Activated gamma-delta T cell treated with anti-CD3 and anti-CD28 coated beads, Interleukin-2, amount 50 U/mL, for 16 hours (primary cell): ENCODE data around the gene SETD7.

Source experiments
- DNase-seq: peaks from one replicate; pipeline ENCODE4 v3.0.0-alpha.2; 2020; ENCODE audit warnings: low read depth

The SETD7 gene

GRCh38 chr4:139550724-139551429, 5.1 kb downstream of the SETD7 start:
- DNase-seq: no peak

GRCh38 chr4:139547979-139548378, 8.0 kb downstream of the SETD7 start:
- no peak for DNase-seq

- DNase-seq: no peak
Measured at GRCh38 chr4:139540632-139541031, 15.4 kb downstream of the SETD7 start.

GRCh38 chr4:139540161-139540560, 15.9 kb downstream of the SETD7 start:
- DNase-seq: no peak

- no peak for DNase-seq
Measured at GRCh38 chr4:139537292-139537691, 18.7 kb downstream of the SETD7 start.

DNA sequence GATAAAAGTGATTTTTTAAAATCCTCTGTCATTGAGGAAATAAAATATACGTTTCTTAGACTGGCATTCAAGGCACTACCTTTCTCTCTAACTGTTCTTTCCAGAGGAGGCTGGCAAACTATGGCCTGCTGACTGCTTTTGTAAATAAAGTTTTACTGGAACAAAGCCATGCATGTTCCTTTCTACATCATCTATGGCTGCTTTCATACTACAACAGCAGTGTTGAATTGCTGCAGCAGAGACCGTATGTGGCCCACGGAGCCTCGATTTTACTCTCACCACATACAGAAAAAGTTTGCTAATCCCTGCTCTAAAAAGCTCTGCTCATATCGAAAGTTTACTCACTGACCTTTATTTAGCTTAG, 20.2 kb downstream of the SETD7 start:
- no peak for DNase-seq

DNA sequence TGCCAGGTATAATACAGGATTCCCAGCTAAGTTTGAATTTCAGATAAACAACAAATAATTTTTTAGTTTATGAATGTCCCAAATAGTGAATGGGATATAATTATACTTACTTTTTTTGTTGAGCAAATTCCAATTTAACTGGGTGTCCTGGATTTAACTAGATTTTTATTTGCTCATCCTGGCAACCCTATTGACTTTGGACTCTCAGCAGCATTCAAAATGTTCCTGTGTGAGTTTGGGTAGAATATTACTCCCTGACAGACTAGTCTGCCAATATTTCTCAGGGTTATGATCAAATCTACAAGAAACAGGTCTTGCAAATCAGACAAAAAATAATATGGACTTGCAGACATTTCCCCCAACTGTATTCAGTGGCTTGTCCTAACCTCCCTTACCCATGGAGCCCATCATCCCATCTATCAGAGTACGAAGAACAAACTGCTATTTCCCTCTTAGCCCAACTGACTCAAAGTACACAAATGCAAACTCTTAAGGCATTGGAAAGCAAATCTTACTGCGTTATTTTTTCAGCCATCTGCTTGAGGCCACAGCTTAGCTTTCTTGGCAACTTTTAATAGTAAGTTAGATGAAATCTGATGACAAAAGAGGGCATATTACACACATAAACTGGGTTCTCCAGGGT, 20.7 kb downstream of the SETD7 start:
- no peak for DNase-seq

- DNase-seq: no peak
Measured at GRCh38 chr4:139534287-139534950, 21.6 kb downstream of the SETD7 start.

DNA sequence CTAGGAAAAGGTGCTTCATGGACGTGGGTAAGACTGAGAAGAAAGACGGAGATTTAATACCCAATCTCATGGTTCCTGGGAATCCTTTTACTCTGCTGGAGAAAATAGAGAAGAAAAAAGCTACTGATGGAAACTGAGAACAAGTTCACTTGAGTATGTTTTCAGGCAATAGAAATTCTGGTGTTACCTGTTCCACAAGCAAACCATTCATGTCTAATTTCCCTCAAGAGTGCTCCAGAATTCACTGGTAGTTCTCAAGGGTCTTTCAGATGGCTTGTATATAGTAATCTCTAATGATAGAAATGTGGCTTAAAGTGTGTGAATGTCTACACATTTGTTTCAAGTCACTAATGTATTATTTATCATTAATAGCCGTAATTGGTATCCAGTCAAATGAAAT, 22.5 kb downstream of the SETD7 start:
- DNase-seq: no peak

- DNase-seq: no peak
Measured at GRCh38 chr4:139532947-139533346, 23.1 kb downstream of the SETD7 start.

DNA sequence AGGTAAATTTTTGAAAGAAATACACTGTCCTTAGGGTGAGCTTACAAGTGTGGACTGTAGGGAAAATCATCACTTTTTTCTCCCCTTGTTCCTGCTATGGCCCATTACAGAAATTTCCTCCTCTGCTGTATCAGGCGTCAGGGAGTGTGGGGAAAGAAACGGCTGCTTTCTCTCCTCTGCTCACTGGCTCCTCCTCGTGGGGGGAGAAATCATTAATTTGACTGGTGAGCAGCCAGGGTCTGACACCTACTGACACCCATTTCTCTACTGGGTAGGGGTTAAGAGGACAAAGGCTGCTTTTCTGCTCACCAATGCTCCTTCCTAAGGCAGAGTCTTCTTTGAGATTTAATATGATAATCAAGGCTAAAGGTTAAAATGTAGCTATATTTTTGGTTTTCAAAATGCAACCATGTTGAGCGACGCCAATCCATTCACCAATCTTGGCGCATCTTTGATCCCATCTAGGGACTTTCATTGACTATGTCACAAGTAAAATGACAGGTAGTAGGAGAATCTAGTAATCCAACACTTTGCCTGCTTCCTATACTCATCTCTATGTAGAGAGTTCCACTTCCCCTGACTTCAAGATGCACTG, 25.1 kb downstream of the SETD7 start:
- peak; percentile 51 for DNase-seq

DNA sequence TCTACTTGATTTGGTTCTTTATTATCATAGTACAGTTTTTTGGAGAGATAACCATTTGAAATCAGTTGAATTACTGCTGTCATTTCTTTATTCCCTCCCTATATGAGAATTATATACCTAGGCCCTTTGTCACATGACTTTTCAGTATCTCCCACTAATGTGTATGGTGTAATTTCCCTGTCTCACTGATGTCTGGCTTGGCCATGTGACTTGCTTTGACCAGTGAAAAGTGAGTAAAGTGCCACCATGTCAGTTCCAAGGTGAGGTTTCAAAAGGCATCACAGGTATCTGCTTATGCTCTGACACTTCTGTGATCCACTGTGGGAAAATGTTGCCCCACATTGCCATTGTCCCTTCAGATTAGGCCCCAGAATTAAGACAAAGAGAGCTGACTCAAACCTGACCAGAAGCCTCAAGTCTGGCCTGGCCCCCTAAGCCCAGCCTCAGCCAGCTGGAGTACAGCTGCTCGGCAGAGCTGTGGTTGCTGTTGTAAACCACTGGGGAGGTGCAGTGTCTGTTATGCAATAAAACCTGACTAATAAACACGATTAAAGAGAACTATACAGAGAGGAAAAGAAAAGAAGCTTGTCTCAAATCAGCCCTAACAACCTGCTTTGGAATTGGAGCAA, 27.5 kb downstream of the SETD7 start:
- no peak for DNase-seq

DNA sequence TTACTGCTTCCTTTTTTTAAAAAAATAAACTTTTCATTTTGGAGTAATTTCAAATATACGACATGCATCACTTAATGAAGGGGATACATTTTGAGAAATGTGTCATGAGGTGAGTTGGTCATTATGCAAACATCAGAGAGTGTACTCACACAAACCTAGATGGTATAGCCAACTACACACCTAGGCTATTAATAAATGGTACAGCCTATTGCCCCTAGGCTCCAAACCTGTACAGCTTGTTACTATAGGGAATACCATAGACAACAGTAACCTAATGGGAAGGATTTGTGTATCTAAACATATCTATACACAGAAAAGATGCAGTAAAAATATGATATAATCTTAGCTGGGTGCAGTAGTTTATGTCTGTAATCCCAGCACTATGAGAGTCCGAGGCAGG, 29.1 kb downstream of the SETD7 start:
- DNase-seq: no peak

- DNase-seq: no peak
Measured at GRCh38 chr4:139525414-139525813, 30.6 kb downstream of the SETD7 start.

DNA sequence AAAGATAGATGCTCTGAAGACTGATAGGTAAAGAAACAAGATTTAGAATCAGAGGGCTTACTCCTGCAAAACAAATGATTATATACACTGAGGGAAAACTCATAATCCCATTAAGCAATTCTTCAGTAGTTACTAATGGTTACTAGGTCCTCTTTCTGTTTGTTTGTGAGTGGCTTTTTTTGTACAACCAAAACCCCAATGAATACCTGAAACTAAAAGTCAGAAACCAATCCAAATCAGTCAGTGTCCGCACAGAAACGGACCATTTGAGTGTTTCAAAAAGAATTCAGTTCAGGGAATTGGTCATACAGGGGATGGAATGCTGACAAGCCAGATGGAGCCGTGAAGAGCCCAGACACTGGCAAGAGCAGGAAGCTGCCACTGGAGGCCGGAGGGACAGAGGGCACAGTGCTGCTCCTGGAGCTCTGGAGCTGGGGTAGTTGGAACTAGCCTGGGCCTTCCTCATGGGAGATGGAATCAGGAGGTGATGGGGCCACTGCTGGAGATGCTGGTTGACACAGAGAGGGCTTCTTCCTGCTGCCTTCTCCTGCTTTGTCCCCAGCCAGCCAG, 31.9 kb downstream of the SETD7 start:
- DNase-seq: no peak

DNA sequence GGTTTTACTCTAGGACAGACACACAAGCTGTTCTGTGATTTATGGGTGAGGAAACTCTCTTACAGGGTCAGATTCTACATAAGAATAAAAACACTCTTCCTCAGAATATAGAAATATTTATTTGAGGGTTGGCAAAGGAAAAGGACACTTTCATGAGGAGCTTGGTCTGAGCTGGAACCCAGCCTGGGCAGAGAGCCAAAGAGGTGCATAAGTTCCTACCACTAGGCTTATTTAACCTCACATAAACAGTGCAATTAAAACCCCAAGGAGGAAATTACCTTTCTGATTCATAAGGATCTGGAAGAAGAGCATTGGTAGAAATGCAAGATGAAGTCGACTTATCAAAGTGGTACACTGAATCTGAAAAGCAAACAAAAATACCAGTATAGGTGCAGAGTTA, 32.9 kb downstream of the SETD7 start:
- no peak for DNase-seq

GRCh38 chr4:139522457-139522856, 33.6 kb downstream of the SETD7 start:
- DNase-seq: no peak

DNA sequence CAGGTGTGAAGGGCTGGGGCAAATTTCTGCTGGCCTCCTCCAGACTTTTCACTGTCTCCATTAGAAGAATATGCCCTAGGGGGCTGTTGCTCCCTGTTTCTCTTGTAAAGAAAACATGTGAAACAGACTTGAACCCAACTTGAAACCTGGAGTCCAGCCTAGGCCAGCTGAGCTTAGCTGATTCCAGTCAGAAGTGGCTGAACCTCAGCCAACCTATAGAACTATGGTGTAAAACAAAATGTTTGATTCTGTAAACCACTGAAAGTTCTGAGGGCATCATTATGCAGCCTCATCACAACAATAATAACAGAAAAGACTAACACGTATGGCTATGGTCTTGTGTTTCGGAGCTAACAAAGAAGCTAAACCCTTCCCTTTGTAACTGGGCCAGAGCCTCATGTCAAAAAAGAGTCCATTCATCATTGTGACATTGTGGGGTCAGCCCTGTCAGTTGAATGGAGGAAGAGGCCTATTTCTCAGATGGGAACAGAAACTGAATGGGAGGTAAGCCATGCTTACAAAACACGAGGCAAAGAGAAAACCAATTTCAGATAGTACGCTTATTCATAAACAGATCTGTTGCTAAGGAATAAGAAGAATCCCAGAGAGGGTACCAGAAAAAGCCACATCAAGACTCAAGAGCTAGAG, 34.1 kb downstream of the SETD7 start:
- no peak for DNase-seq

- no peak for DNase-seq
Measured at GRCh38 chr4:139515531-139515958, 40.5 kb downstream of the SETD7 start.

DNA sequence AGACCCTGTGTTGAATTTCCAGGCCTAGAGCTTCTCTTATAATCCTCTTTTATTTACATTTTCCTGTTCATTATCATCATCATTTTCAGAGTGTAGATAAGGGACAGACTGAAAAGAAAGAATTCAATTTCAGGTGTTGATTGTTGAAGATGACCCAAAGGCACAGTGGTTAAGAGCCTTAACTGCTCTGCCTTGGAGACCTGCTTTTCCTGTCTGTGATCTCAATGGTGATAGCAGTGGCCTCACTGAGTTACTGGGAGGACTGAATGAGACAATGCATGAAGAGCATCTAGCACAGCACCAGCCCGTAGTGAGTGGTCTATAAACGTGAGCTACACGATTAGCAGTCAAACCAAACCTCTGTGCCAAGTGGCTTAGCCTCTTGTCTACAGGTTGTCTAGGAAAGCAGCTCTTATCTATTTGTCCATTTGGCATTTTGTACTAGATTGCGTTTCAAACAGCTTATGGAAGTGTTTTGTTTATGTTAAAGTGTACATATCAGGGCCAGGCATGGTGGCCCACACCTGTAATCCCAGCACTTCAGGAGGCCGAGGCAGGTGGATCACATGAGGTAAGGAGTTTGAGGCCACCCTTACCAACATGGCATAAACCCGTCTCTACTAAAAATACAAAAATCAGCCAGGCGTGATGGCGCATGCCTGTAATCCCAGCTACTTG, 41.5 kb downstream of the SETD7 start:
- no peak for DNase-seq

DNA sequence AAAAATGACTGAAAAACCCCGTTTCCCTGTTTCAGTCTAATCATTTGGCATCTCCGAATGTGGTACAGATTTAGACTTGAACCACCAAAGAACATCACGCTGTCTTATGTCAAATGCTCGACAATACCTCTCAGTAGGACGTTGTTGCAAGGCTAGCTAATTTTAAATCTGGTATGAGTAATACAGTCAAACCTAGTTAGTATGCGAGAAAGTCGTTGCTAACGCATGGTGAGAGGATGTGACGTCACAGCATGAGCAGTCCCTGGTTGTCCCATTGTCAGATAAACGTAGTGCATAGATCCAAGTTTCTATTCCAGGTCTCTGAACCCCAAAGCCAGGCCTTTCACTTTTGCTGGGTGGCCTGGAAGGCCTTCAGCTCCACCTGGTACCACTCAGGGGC, 44.7 kb downstream of the SETD7 start:
- DNase-seq: no peak
